OCI-LY7 (cell line): ENCODE data around the gene BDP1. TPM values are rescaled to one million over a fixed set of nuclear protein-coding genes. Genes with fewer than 3 reads are reported as not detected.
"Not testable (repeated sequence)": the region's sequence is repeated elsewhere in the genome, so short reads cannot be mapped to it uniquely, and the experiment has no call there.

Experiments used
- BruUV-seq: library from RNA; stranded (reverse); fragments of 400-500 nt; replicated peaks from 2 replicates; lab custom pipeline; 2021; lab: Mats Ljungman, UMichigan
- CTCF ChIA-PET: fragments of 300-600 bp; sonication (Branson Sonifier 250); formaldehyde crosslinking; loops from one replicate; lab custom pipeline; 2022; ENCODE audit warnings: antibody characterized with exemption; ENCODE audit not compliant: unreplicated experiment; lab: Charles Lee
- POLR2A ChIA-PET: fragments of 300-600 bp; sonication (Branson Sonifier 250); formaldehyde crosslinking; loops from one replicate; lab custom pipeline; 2022; ENCODE audit warnings: antibody characterized with exemption; lab: Charles Lee
- DNase-seq: peaks from one replicate; pipeline ENCODE4 v3.0.0-alpha.2; 2015; ENCODE audit warnings: low spot score
- H2AFZ ChIP-seq: fragments of 200-600 bp; sonication (generic), shearing (Covaris generic); 2 replicates; pipeline ENCODE4 v1.6.1; 2014; ENCODE audit warnings: mild to moderate bottlenecking, antibody characterized with exemption, low read length, moderate library complexity
- H3K27ac ChIP-seq: fragments of 200-600 bp; sonication (generic); 2 replicates; pipeline ENCODE4 v1.5.1; 2014; ENCODE audit warnings: mixed run types, low read depth, mild to moderate bottlenecking, moderate library complexity, low read length, inconsistent platforms; ENCODE audit not compliant: poor library complexity, severe bottlenecking
- H3K36me3 ChIP-seq: fragments of 200-600 bp; sonication (generic); 2 replicates; pipeline ENCODE4 v1.6.1; 2014; ENCODE audit warnings: mild to moderate bottlenecking, antibody characterized with exemption, low read length, moderate library complexity, mixed read lengths; ENCODE audit not compliant: insufficient read depth
- H3K4me1 ChIP-seq: fragments of 200-600 bp; sonication (generic); 2 replicates; pipeline ENCODE4 v1.5.1; 2014; ENCODE audit warnings: mild to moderate bottlenecking, low read length; ENCODE audit not compliant: insufficient read depth, poor library complexity, severe bottlenecking
- H3K4me2 ChIP-seq: fragments of 200-600 bp; sonication (generic); 2 replicates; pipeline ENCODE4 v1.6.1; 2014; ENCODE audit warnings: mild to moderate bottlenecking, low read length
- H3K4me3 ChIP-seq: fragments of 200-600 bp; sonication (generic); 2 replicates; pipeline ENCODE4 v1.5.1; 2014; ENCODE audit warnings: mild to moderate bottlenecking, low read depth, low read length; ENCODE audit not compliant: poor library complexity, severe bottlenecking
- H3K79me2 ChIP-seq: fragments of 200-600 bp; sonication (generic); 2 replicates; pipeline ENCODE4 v1.6.1; 2016; ENCODE audit warnings: low read depth, mild to moderate bottlenecking, low read length, moderate library complexity, mixed read lengths; ENCODE audit not compliant: insufficient read depth
- H3K9me2 ChIP-seq: fragments of 200-600 bp; sonication (generic); 2 replicates; pipeline ENCODE4 v1.6.1; 2016; ENCODE audit warnings: mild to moderate bottlenecking, low read length, mixed read lengths; ENCODE audit not compliant: insufficient read depth
- H3K9me3 ChIP-seq: fragments of 200-600 bp; sonication (generic); 2 replicates; pipeline ENCODE4 v1.6.1; 2014; ENCODE audit warnings: mild to moderate bottlenecking, mixed run types, low read length, mixed read lengths
- H4K20me1 ChIP-seq: fragments of 200-600 bp; sonication (generic); 2 replicates; pipeline ENCODE4 v1.6.1; 2014; ENCODE audit warnings: mild to moderate bottlenecking, antibody characterized with exemption, low read length, moderate library complexity, mixed read lengths; ENCODE audit not compliant: insufficient read depth
- intact Hi-C: fragments of 100-400 bp; cut with micrococcal nuclease; formaldehyde crosslinking; loops from one replicate; pipeline ENCODE4 v1.10.0; 2022; ENCODE audit not compliant: unreplicated experiment
- total RNA-seq, 2 experiments: library from RNA; depleted of rRNA in 1 of 2; stranded (reverse); fragments of >200 nt in 1 of 2; shearing (Covaris generic) in 1 of 2; gene quantifications; 2 replicates each; pipeline ENCODE4 v1.2.3, GENCODE V29; 2014 to 2022

BDP1 gene
- total RNA-seq, 2 experiments from 2014 or later = 29.2 to 37.3 TPM

DNA sequence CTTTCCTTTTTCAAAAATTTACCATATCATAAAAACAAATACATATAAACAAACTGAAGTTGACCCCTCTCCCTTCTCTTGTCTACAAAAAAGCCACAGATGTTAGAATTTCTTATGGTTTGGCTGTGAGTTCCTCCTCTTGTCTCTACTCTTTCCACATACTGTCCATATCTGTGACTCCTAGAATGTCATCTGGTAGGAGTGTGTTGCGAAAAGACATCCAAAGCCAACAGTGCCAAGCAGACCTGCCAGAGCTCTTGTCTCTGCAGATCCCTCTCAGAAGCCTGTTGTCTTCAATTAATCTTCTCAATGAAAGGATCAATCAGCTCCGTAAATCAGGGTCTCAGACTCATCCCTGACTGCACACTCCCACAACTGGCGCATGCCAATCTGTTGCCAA is 31.6 kb upstream of the BDP1 start:
- H3K4me2 ChIP-seq, H4K20me1 ChIP-seq, BruUV-seq: not testable (repeated sequence)

GRCh38 chr5:71426686-71427474 is 28.6 kb upstream of the BDP1 start:
- BruUV-seq, H3K4me1 ChIP-seq, H3K79me2 ChIP-seq, H3K4me3 ChIP-seq, DNase-seq, H3K4me2 ChIP-seq, H3K36me3 ChIP-seq, H3K27ac ChIP-seq, H3K9me2 ChIP-seq, POLR2A ChIA-PET, H2AFZ ChIP-seq, intact Hi-C loops, H4K20me1 ChIP-seq, CTCF ChIA-PET, H3K9me3 ChIP-seq: not testable (repeated sequence)

More for the DNA sequence above, 31.6 kb upstream of the BDP1 start:
- H3K27ac ChIP-seq, H2AFZ ChIP-seq, H3K4me3 ChIP-seq, H3K9me2 ChIP-seq, H3K4me1 ChIP-seq, CTCF ChIA-PET, H3K9me3 ChIP-seq, H3K79me2 ChIP-seq, DNase-seq, H3K36me3 ChIP-seq, POLR2A ChIA-PET, intact Hi-C loops: not testable (repeated sequence)

GRCh38 chr5:71432410-71432809 is 23.0 kb upstream of the BDP1 start:
- H3K9me2 ChIP-seq, H3K79me2 ChIP-seq, H3K4me2 ChIP-seq, H3K9me3 ChIP-seq, H4K20me1 ChIP-seq, H2AFZ ChIP-seq, BruUV-seq, POLR2A ChIA-PET, H3K27ac ChIP-seq, H3K4me3 ChIP-seq, H3K4me1 ChIP-seq, DNase-seq, intact Hi-C loops, H3K36me3 ChIP-seq, CTCF ChIA-PET: not testable (repeated sequence)

DNA sequence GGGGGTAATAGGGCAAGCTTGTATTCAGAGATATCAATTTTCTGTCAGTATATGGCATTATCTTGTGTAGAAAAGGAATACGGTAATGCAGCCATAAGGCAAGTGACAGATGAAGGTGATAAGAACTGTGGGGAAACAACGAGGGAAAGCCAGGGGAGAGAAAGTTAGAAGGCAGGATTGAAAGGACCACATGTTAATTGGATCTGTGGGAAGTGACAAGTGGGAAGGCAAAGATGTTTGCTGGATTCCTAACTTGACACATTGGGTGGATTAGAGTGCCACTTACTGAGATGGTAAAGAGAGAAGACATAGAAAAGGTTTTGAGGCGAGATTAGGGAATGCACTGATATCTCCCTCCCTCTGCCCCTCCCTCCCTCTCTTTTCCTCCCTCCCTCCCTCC is 20.6 kb upstream of the BDP1 start:
- H3K9me3 ChIP-seq, POLR2A ChIA-PET, BruUV-seq, H3K4me1 ChIP-seq, H4K20me1 ChIP-seq, H3K9me2 ChIP-seq, H3K79me2 ChIP-seq, H3K36me3 ChIP-seq, H3K4me3 ChIP-seq, CTCF ChIA-PET, H3K27ac ChIP-seq, H2AFZ ChIP-seq, DNase-seq, H3K4me2 ChIP-seq, intact Hi-C loops: not testable (repeated sequence)

DNA sequence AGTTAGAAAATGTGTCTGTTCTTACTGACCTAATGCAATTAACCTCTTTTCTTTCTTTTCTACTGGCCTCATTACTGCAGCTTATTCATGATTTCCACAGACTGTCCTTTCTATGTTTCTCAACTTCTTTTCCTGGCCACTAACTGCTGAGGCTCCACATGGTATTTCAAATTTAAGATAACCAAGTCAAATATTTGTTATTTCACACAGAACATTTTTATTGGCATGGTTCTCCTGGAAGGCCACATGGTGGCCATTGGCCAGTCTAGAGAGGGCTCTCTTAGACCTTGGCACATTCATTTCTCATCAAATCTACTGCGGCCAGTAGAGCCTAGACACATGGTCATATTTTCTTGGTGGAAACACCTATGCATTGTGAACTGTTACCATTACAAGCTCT is 13.9 kb upstream of the BDP1 start:
- H3K4me2 ChIP-seq, H4K20me1 ChIP-seq, intact Hi-C loops, H3K4me3 ChIP-seq, H3K9me2 ChIP-seq, BruUV-seq, DNase-seq, H2AFZ ChIP-seq, H3K79me2 ChIP-seq, H3K27ac ChIP-seq, H3K4me1 ChIP-seq, H3K36me3 ChIP-seq, H3K9me3 ChIP-seq, POLR2A ChIA-PET, CTCF ChIA-PET: not testable (repeated sequence)

DNA sequence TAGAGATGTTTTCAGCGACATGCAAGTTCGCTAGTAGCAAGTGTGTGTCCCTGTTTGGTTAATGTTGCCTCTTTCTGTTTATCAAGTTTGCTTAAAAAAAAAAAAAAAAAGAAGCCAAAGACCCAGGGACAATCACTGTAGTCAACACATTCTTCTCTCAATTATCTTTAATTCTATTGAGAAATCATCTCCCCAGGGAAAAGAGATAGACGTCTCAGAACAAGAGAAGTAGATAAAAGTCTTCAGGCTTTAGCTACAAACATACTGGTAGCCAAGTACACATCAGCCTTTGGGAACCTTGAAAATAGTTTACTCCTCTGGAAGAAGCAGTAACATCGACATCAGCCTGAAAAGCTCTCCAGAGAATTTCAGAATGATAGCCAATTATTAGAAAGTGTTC is 11.6 kb upstream of the BDP1 start:
- not testable (repeated sequence) for BruUV-seq

More for the DNA sequence above, 11.6 kb upstream of the BDP1 start:
- H3K4me2 ChIP-seq, H2AFZ ChIP-seq, H3K9me2 ChIP-seq, H3K27ac ChIP-seq, intact Hi-C loops, H4K20me1 ChIP-seq, H3K79me2 ChIP-seq, H3K4me3 ChIP-seq, H3K4me1 ChIP-seq, POLR2A ChIA-PET, H3K9me3 ChIP-seq, CTCF ChIA-PET, H3K36me3 ChIP-seq, DNase-seq: not testable (repeated sequence)
